Kidney (tissue), 14 donors: ENCODE measurements around the gene C3orf33. TPM values are rescaled to one million over a fixed set of nuclear protein-coding genes. Genes with fewer than 3 reads are reported as not detected.

Experiments used
- DNase-seq, 5 donors: peaks; one replicate each; pipeline ENCODE4 v3.0.0-alpha.2; 2013 to 2020
- FAIRE-seq: peaks from 2 replicates; lab custom pipeline; 2012; peaks lifted over from hg19 to GRCh38; lab: Jason Lieb, UNC
- H3K27ac ChIP-seq, 2 donors: one replicate each; pipeline ENCODE4 v1.7.0; 2013; ENCODE audit warnings: low read depth in 2 of 2, low read length in 2 of 2, inconsistent platforms in 1 of 2
- H3K27me3 ChIP-seq: one replicate; pipeline ENCODE4 v1.7.1; 2013; ENCODE audit warnings: low read length, inconsistent platforms; ENCODE audit not compliant: control insufficient read depth, insufficient read depth
- H3K36me3 ChIP-seq, 3 donors: one replicate each; pipeline versions ENCODE4 v1.7.0 to v1.7.1; 2013; ENCODE audit warnings: low read length in 3 of 3, control low read depth in 1 of 3, inconsistent platforms in 1 of 3; ENCODE audit not compliant: insufficient read depth in 3 of 3, control insufficient read depth in 2 of 3
- H3K4me1 ChIP-seq, 3 donors: one replicate each; pipeline versions ENCODE4 v1.7.0 to v1.7.1; 2013; ENCODE audit warnings: low read length in 3 of 3, inconsistent platforms in 1 of 3, low read depth in 1 of 3; ENCODE audit not compliant: control insufficient read depth in 2 of 3, insufficient read depth in 2 of 3
- H3K4me3 ChIP-seq, 3 donors: one replicate each; pipeline versions ENCODE4 v1.7.0 to v1.8.1; 2013; ENCODE audit warnings: low read length in 3 of 3, control low read depth in 1 of 3, inconsistent platforms in 1 of 3
- H3K9ac ChIP-seq, 3 donors: one replicate each; pipeline versions ENCODE4 v1.7.0 to v1.7.1; 2013; ENCODE audit warnings: low read length in 3 of 3, control low read depth in 1 of 3, inconsistent platforms in 1 of 3
- H3K9me3 ChIP-seq, 3 donors: one replicate each; pipeline versions ENCODE4 v1.7.0 to v1.7.1; 2013; ENCODE audit warnings: low read length in 3 of 3, control low read depth in 1 of 3, inconsistent platforms in 1 of 3; ENCODE audit not compliant: control insufficient read depth in 2 of 3, insufficient read depth in 1 of 3
- intact Hi-C: fragments of 100-400 bp; cut with DNase I; formaldehyde crosslinking; loops from one replicate; pipeline ENCODE4 v1.11.1; 2022
- polyA plus RNA-seq: library from polyadenylated mRNA; stranded (reverse); fragments of 350-450 nt; fragmentation: Illumina TruSeq; extraction: RNeasy Lipid Tissue Mini Kit (QIAGEN cat#74804); gene quantifications from one replicate; pipeline ENCODE4 v1.2.3, GENCODE V29; 2014; ENCODE audit warnings: low read depth, low replicate concordance; ENCODE audit not compliant: insufficient read depth
- total RNA-seq: library from RNA; stranded (reverse); fragmentation: NEBNext Ultra II Directional; extraction: Animal tissue kit (Norgen Biotek cat#: 25700); gene quantifications from one replicate; pipeline ENCODE4 v1.2.1, GENCODE V29; 2021
- TF ChIP-seq, protein P1 (sequence below): IDR thresholded peaks from 3 replicates; pipeline ENCODE4 v1.5.1; 2012; ENCODE audit warnings: mild to moderate bottlenecking, moderate library complexity, borderline replicate concordance; ENCODE audit not compliant: insufficient read depth; ENCODE audit errors: extremely low read depth
- donor health status: control.
- donor health status: control.
- donor health status: control.
- donor health status: control.
- donor health status: control.
- donor health status: DM: yes; HTN: yes; CAD: no.
- donor health status: Normal renal cell carcinoma (clear cell type).

Gene C3orf33
- total and polyA plus RNA-seq, 2 donors from 2014 or later, result 6.0 to 8.1 TPM

DNA sequence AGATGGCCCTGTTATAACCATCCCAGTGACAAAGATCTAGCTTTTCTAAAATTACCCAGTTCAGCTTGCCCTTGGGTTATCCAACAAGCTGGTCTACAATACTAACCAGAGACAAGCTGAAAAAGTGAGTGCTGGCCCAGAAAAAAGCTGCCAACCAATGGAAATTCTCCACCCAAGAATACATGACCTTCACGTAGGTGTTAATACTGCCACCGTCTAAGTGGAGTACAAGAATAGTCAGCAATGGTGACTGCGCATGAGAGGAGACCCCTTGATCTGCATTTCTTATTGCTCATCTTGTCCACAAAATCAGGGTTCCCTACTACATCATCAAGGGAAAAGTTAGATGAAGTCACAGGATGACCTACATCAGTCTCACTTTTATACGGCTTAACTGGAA lies 45.4 kb downstream of the C3orf33 start:
- DNase-seq, result no peak
- H3K4me3 ChIP-seq, result no peak overlapping the region
- no peak overlapping the region for H3K9ac ChIP-seq
- no peaks in the 10 kb centered on the region for H3K9me3 ChIP-seq
- no peaks in the 10 kb centered on the region for H3K27me3 ChIP-seq
- TF ChIP-seq, protein P1, sequence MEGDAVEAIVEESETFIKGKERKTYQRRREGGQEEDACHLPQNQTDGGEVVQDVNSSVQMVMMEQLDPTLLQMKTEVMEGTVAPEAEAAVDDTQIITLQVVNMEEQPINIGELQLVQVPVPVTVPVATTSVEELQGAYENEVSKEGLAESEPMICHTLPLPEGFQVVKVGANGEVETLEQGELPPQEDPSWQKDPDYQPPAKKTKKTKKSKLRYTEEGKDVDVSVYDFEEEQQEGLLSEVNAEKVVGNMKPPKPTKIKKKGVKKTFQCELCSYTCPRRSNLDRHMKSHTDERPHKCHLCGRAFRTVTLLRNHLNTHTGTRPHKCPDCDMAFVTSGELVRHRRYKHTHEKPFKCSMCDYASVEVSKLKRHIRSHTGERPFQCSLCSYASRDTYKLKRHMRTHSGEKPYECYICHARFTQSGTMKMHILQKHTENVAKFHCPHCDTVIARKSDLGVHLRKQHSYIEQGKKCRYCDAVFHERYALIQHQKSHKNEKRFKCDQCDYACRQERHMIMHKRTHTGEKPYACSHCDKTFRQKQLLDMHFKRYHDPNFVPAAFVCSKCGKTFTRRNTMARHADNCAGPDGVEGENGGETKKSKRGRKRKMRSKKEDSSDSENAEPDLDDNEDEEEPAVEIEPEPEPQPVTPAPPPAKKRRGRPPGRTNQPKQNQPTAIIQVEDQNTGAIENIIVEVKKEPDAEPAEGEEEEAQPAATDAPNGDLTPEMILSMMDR, result no peak
- FAIRE-seq, result no peak
- no peaks in the 10 kb centered on the region for H3K36me3 ChIP-seq
- H3K27ac ChIP-seq, result no peak overlapping the region
- intact Hi-C loops, result no loop called here
- H3K4me1 ChIP-seq, result no peaks in the 10 kb centered on the region

DNA sequence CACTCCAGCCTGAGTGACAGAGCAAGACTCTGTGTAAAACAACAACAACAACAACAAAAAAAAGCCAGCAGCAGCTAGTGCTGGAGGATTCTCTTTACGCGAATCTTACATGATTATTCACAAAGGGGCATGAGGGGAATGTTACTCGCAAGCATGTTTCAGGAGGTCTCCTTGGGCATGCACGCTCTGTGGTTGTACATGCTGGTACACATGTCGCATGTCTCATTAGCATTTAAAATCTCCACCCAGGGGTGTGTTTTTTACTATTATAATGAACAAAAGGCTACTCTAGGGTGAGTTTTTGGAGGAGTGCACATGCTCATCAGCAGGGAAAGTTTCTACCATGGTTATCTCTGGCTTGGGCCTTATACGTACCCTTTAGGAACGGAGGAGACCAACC lies 48.5 kb downstream of the C3orf33 start:
- no peak for FAIRE-seq
- intact Hi-C loops, result no loop called here
- no peaks in the 10 kb centered on the region for H3K36me3 ChIP-seq
- no peaks in the 10 kb centered on the region for H3K9me3 ChIP-seq
- TF ChIP-seq, protein P1, result no peak
- H3K9ac ChIP-seq, result no peak overlapping the region
- no peaks in the 10 kb centered on the region for H3K4me1 ChIP-seq
- H3K4me3 ChIP-seq, result no peak overlapping the region
- no peak overlapping the region for H3K27ac ChIP-seq
- no peaks in the 10 kb centered on the region for H3K27me3 ChIP-seq
- no peak for DNase-seq

DNA sequence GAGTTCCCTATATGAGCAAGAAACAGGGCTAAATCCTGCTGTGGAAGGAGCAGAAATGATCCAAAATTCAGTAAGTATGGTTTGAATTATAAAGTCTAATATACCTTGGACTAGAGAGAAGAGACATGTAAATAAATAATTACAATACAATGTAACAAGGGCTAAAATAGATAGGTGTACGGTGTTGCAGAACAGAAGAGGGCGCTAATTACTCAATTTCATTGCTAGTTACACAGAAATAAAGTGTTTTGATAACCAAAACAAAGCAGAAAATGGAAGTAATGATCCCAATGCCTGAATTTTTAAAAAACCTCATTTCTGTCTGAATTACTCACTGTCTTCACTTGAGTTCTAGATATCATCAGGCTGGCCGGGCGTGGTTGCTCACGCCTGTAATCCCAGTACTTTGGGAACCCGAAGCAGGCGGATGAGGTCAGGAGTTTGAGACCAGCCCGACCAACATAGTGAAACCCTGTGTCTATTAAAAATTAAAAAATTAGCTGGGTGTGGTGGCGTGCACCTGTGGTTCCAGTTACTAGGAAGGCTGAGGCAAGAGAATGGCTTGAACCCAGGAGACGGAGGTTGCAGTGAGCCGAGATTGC lies 52.9 kb downstream of the C3orf33 start:
- Histone ChIP-seq H3K9me3 (no peaks in the 10 kb centered on the region), H3K27me3 (no peaks in the 10 kb centered on the region), H3K36me3 (no peaks in the 10 kb centered on the region), H3K4me1 (no peaks in the 10 kb centered on the region), H3K9ac (no peak overlapping the region), H3K4me3 (no peak overlapping the region), H3K27ac (no peak overlapping the region)
- intact Hi-C loops, result no loop called here
- FAIRE-seq (no peak), DNase-seq (peak in 1 of 5 donors; percentile 29)
- TF ChIP-seq, protein P1, result peak; percentile 21
